ENCODE measurements around the gene KRT38. TPM values are rescaled to one million over a fixed set of nuclear protein-coding genes. Genes with fewer than 3 reads are reported as not detected.
"Not testable (repeated sequence)": the region's sequence is repeated elsewhere in the genome, so short reads cannot be mapped to it uniquely, and the experiment has no call there.

KRT38 gene
- total RNA-seq, 1 donor from 2014 or later: not detected

DNA sequence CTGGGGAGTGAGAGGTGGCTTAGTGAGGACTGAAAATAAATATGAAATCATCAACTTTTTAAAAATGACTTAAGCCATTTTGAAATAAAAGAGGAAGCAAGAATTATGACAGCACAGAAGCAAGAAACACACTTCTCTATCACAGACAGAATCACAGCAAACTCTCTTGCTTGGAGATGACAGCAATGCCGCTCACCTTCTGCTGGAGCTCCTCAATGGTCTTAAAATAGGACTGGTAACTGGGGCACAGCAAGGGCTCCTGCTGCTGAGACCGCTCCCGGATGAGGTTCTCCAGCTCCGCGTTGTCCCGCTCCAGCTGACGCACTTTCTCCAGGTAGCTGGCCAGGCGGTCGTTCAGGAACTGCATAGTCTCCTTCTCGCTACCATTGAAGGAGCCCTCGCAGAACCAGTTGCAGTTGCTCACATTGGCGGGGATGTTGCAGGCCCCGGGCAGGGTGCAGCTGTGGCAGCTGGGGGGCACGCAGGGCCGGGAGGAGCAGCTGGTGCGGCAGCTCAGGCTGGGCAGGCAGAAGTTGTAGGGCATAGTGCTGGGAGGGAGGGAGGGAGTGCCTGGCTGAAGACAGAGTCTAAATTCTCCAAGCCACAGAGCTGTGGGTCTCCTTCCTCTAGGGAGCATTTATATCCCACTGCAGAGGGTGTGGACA is 43.7 kb downstream of the KRT38 start, which contains the start of gene KRT31:
Gene KRT31, minus strand, starts transcription at position 613 of the 665 bp plus-strand sequence. Its CDS starts 69 bp downstream, at position 544.
- DNase-seq (ENCODE audit: low spot score): no peak
- ATAC-seq: no peak

DNA sequence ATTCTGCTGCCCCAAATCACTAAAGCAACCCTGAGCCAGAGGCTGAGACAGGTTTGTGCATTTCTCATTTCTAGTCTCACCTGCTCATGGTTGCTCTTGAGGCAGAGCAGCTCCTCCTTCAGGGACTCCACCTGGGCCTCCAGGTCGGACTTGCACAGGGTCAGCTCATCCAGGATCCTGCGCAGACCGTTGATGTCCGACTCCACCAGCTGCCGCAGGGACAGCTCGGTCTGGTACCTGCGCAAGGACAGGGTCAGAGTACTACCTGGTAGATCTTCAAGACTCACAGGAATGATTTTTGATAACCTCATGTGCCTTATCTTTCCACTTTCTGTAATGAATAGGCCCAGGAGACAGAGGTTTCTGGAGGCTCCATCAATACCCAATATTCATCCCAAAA is 44.4 kb downstream of the KRT38 start:
- DNase-seq (ENCODE audit: low spot score): no peak
- ATAC-seq: no peak

DNA sequence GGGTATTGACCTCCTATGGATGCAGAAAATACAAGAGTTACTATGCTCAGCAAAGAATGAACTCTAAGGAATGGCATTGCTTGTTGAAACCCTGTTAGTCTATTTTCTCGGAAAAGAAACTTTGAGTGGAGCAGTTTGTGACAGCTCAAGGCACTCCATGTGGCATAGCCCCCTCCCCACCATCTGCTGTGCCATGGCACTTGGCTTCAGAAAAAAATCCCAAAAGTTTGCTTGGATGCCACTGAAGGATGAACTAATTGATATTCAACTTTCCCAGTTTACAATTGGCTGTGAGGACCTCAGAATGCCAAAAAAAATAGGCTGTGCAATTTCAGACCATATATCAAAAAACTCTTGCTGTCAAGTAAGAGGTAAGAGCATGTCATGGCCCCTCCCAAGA is 45.2 kb downstream of the KRT38 start:
- ATAC-seq: no peak
- no peak for DNase-seq (ENCODE audit: low spot score)

DNA sequence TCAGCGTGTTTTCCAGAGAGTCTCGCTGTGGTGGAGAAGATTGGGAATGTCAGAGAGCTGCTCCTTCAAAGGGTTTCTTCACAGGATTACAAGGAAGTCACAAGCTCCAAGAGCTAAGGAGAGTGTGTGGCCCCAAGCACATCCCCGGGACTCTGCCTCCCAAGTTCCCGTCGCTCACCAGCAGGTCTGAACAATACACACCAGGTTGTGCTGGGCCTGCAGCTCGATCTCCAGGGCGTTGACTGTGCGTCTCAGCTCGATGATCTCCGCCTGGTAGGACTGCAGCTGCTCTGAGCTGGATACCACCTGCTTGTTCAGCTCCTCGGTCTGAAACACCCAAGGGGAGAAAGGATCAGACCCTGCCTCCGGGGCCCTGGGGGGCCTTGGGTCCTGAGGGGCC is 45.7 kb downstream of the KRT38 start:
- DNase-seq (ENCODE audit: low spot score); ATAC-seq: not testable (repeated sequence)

DNA sequence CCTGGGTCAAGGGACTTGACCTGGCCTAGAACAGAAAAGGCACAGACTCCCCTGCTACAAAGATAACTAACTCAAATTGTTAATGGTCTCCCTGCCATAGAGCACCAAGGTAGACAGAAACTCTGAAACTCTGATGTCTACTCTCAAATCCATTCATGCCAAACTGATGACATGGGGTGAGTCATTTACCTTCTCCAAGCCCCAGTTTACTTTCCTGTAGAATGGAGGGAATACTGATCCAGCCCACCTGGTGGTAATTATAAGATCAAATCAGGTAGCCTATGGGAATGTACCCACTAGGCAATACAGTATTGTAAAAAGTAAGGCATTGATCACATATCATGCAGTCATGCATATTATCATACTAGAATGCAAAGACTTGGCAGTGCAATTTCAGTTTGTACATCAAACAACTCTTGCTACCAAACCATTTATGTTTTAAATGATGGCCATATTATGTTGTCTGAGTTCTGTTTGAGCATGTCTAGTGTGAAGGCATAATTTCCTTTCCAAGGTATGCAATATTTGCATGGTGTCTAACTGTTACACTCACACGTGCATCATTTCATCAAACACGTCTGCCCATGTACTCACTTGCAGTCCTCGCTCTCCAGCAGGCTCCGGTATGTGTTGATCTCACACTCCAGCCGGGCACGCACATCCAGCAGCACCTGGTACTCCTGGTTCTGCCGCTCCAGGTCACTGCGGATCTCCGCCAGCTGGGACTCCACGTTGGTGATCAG is 46.4 kb downstream of the KRT38 start:
- DNase-seq (ENCODE audit: low spot score) (no peak), ATAC-seq (no peak)

DNA sequence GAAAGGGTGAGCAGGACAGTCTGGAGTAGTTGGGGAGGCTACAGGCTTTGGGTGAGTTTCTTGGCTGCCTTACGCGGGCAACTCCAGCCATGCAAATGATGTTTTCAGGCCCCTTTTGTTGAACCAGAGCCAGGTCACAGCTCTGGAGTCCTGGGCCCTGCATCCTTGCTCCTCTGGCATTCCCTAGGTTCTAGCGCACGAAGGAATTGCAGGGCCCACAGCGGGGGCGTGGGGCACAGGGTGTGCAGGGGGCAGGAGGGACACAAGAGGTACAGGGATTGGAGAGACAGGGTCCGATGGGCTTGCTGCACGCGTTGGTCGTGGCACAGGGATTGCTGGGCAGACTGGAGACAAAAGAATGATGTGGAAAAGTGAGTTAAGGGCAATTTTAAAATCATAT is 47.0 kb downstream of the KRT38 start:
- DNase-seq (ENCODE audit: low spot score): no peak
- no peak for ATAC-seq

DNA sequence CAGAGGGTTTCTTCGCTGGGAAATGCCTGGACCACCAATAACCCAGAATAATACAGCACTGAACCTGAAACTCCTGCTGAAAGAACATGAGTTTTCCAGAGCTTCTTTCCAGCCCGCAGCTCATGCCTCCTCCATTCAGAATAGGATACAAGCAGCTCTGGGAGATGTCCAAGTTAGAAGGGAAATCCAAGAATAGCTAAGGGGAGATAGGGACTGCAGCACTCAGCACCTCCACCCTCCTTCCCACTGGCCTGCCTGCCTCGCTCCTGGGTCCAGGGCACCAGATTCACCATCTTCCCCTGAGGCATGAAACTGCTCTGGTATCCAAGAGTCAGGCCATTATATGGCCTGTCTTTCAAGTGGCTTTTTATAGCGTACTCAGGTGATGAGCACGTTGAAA is 47.5 kb downstream of the KRT38 start:
- ATAC-seq: peak; percentile 43
- DNase-seq (ENCODE audit: low spot score): no peak

DNA sequence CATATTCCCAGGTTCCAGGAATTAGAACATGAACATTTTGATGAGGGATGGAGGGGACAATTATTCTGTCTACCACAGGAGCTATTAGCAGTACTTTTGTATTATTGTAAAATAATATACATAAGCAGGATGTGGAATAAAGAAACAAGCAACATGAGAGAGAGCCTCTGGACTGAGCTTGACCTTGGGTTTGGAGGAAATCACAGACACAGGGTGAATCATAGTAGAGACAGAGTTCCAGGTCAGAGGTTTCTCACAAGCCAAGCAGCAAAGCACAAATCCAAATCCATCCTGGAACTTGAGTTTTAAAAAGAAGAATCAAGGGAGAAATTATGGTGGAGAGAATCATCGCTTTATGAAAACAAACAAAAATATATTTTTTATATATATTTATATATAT is 48.5 kb downstream of the KRT38 start:
- ATAC-seq (no peak), DNase-seq (ENCODE audit: low spot score) (no peak)

DNA sequence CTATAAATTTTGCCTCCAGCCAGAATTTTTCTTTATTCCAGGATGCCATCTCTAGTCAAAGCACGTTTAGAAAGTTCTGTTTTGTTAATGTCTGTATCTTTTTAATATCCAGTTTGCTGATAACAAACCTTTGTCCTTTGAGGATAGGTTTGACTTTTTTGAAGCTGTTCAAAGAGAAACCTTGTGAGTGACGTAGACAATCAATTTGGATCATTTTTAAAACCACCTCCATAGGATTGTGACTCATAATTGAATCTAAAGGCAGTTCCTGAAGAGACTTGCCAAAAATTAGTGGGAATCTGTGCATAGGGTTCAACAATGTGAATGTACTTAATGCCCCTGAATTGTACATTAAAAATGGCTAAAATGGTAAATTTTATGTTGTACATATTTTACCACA is 49.2 kb downstream of the KRT38 start:
- ATAC-seq (no peak), DNase-seq (ENCODE audit: low spot score) (no peak)

DNA sequence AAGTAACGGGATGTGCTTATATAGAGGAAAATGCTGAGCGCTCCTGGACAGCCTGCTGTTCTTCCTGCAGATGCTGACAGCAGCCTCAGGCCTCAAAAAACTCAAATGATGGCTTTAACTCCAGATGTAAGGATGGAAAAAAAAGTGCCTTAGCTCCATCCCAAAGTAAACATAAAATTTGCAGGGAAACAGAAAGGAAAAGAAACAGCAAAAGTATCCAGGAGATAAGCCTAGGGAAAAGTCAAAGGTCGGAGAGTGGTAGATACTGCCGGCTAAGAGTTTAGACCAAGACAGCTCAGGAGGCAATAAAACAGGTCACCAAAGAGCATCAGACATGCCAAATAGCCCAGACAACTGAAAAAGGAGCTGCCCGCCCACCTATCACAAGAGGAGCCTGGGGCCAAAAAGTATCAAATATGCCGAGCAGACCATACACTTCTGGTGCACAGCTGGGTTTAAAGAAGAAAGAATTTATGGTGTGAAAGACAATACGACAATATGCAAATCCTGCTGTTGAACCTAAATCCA is 50.3 kb downstream of the KRT38 start:
- ATAC-seq: no peak
- DNase-seq (ENCODE audit: low spot score): no peak

DNA sequence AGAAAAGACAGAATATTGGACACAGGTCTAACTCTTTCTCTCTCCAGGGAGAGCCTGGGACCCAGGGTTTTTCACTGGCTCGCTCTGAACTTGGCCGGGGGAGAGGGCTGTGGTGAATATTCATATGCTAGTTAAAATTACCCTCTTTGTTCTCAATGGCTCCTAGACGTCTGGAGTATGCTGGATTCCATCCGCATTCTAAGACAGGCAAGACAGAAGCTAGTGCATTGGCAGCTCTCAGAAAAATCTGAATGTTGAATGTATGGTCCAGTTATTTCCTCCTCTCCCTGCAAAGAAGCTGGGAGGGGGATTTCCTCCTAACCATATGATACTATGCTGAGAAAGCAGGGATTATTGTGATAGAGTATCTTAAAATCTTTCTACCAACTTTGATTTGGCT is 53.1 kb downstream of the KRT38 start:
- no peak for DNase-seq (ENCODE audit: low spot score)
- ATAC-seq: no peak

DNA sequence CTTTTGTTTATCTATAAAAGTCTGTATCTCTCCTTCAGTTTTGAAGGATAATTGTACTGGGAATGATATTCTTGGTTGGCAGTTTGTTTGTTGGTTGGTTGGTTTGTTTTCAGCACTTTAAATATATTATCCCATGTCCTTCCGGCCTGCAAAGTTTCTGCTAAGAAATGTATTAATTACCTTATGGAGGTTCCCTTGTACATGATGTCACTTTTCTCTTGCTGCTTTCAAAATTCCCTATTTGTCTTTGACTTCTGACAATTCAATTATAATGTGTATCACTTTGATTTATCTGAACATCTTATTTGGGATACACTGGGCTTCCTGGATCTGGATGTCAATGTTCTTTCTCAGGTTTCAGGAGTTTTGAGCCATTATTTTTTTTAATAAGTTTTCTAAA is 54.6 kb downstream of the KRT38 start:
- DNase-seq (ENCODE audit: low spot score) (no peak), ATAC-seq (no peak)

Other genes with a start within 250 kb of the KRT38 start
- not detected for gene KRTAP9-2, start 214.3 kb downstream of the KRT38 start, total RNA-seq
- not detected for gene KRTAP9-3, start 208.5 kb downstream of the KRT38 start, total RNA-seq
- gene KRTAP9-8, start 203.0 kb downstream of the KRT38 start, total RNA-seq: not detected
- not detected for gene KRTAP9-4, start 191.3 kb downstream of the KRT38 start, total RNA-seq
- not detected for gene KRTAP9-9, start 185.6 kb downstream of the KRT38 start, total RNA-seq
- gene KRTAP9-6, start 175.6 kb downstream of the KRT38 start, total RNA-seq: not detected
- gene KRTAP9-7, start 165.3 kb downstream of the KRT38 start, total RNA-seq: not detected
- gene KRTAP29-1, start 138.1 kb downstream of the KRT38 start, total RNA-seq: not detected
- gene KRTAP16-1, start 131.7 kb downstream of the KRT38 start, total RNA-seq: not detected
- not detected for gene KRTAP17-1, start 125.3 kb downstream of the KRT38 start, total RNA-seq
- not detected for gene KRT33A, start 90.2 kb downstream of the KRT38 start, total RNA-seq
- gene KRT33B, start 71.2 kb downstream of the KRT38 start, total RNA-seq: not detected
- gene KRT34, start 58.7 kb downstream of the KRT38 start, total RNA-seq: not detected
- not detected for gene KRT31, start 43.4 kb downstream of the KRT38 start, total RNA-seq
- gene KRT37, start 16.4 kb downstream of the KRT38 start, total RNA-seq: not detected
- gene KRT32, start 26.4 kb upstream of the KRT38 start, total RNA-seq: not detected
- not detected for gene KRT35, start 40.2 kb upstream of the KRT38 start, total RNA-seq
- gene KRT36, start 48.9 kb upstream of the KRT38 start, total RNA-seq: not detected
- gene KRT13, start 64.6 kb upstream of the KRT38 start, total RNA-seq: not detected
- 0.15 TPM for gene KRT15, start 77.9 kb upstream of the KRT38 start, total RNA-seq
- 5.7 TPM for gene KRT19, start 87.3 kb upstream of the KRT38 start, total RNA-seq
- not detected for gene KRT9, start 131.1 kb upstream of the KRT38 start, total RNA-seq
- not detected for gene KRT14, start 145.9 kb upstream of the KRT38 start, total RNA-seq
- not detected for gene KRT16, start 171.8 kb upstream of the KRT38 start, total RNA-seq
- gene KRT17, start 183.6 kb upstream of the KRT38 start, total RNA-seq: not detected
- gene EIF1, start 247.9 kb upstream of the KRT38 start, total RNA-seq: 257 TPM

Data from left lobe of liver (tissue), 2 donors.